Cerebellar cortex (tissue), 1 donor: ENCODE results near the gene ZBTB12.
"Not testable (repeated sequence)": the region's sequence is repeated elsewhere in the genome, so short reads cannot be mapped to it uniquely, and the experiment has no call there.

Experiments
- DNase-seq: peaks from one replicate; pipeline ENCODE4 v3.0.0-alpha.2; 2015; ENCODE audit warnings: low spot score

Gene ZBTB12

GRCh38 chr6:31920811-31921210, 18.9 kb upstream of the ZBTB12 start:
- no peak for DNase-seq

GRCh38 chr6:31919624-31920303, 17.9 kb upstream of the ZBTB12 start:
- no peak for DNase-seq

- DNase-seq = no peak
Observed at GRCh38 chr6:31918069-31918720, 16.3 kb upstream of the ZBTB12 start.

- DNase-seq = no peak
Observed at GRCh38 chr6:31915756-31916155, 13.9 kb upstream of the ZBTB12 start.

GRCh38 chr6:31915351-31915750, 13.5 kb upstream of the ZBTB12 start:
- DNase-seq = no peak

GRCh38 chr6:31911826-31912585, 10.1 kb upstream of the ZBTB12 start:
- DNase-seq = no peak

GRCh38 chr6:31909298-31909697, 7.4 kb upstream of the ZBTB12 start:
- DNase-seq = not testable (repeated sequence)

- no peak for DNase-seq
Observed at GRCh38 chr6:31908791-31909190, 6.9 kb upstream of the ZBTB12 start.

GRCh38 chr6:31908255-31908654, 6.4 kb upstream of the ZBTB12 start:
- not testable (repeated sequence) for DNase-seq

- DNase-seq = no peak
Observed at GRCh38 chr6:31907158-31907813, 5.4 kb upstream of the ZBTB12 start.

GRCh38 chr6:31906727-31907126, 4.8 kb upstream of the ZBTB12 start:
- not testable (repeated sequence) for DNase-seq

- no peak for DNase-seq
Observed at GRCh38 chr6:31906122-31906521, 4.2 kb upstream of the ZBTB12 start.

GRCh38 chr6:31905041-31905440, 3.2 kb upstream of the ZBTB12 start:
- no peak for DNase-seq

GRCh38 chr6:31903957-31904356, 2.1 kb upstream of the ZBTB12 start:
- no peak for DNase-seq

GRCh38 chr6:31901415-31901952, 402 bp downstream of the ZBTB12 start:
- DNase-seq = peak; percentile 63

GRCh38 chr6:31900917-31901414, 920 bp downstream of the ZBTB12 start:
- peak; percentile 56 for DNase-seq

- DNase-seq = no peak
Observed at GRCh38 chr6:31899882-31900722, 1.8 kb downstream of the ZBTB12 start.

GRCh38 chr6:31899215-31899614, 2.7 kb downstream of the ZBTB12 start:
- DNase-seq = no peak

GRCh38 chr6:31898383-31899011, 3.4 kb downstream of the ZBTB12 start:
- DNase-seq = peak; percentile 91

- peak; percentile 88 for DNase-seq
Observed at GRCh38 chr6:31897612-31898382, 4.1 kb downstream of the ZBTB12 start, which contains the start of gene EHMT2. Gene EHMT2 (minus strand): TSS chr6:31897698. CDS start chr6:31897677, 21 bp downstream.
